PC-9 (cell line): ENCODE results near the gene DNAJC5.
"Not testable (repeated sequence)": the region's sequence is repeated elsewhere in the genome, so short reads cannot be mapped to it uniquely, and the experiment has no call there.

Source experiments
- CTCF ChIP-seq: fragments of 200-600 bp; sonication (generic); conservative IDR thresholded peaks from 2 replicates; pipeline ENCODE4 v1.6.1; 2017; ENCODE audit warnings: mixed run types, antibody characterized with exemption, mild to moderate bottlenecking, moderate library complexity
- EZH2 ChIP-seq: fragments of 200-600 bp; sonication (generic); IDR thresholded peaks from 2 replicates; pipeline ENCODE4 v1.8.0; 2017; ENCODE audit warnings: antibody characterized with exemption, low read depth

GRCh38 chr20:63976511-63976910, 81.6 kb downstream of the DNAJC5 start:
- not testable (repeated sequence) for TF ChIP-seq EZH2, CTCF
